ENCODE results near the gene MAD2L1BP.
"Not testable (repeated sequence)": the region's sequence is repeated elsewhere in the genome, so short reads cannot be mapped to it uniquely, and the experiment has no call there.

Gene MAD2L1BP

DNA sequence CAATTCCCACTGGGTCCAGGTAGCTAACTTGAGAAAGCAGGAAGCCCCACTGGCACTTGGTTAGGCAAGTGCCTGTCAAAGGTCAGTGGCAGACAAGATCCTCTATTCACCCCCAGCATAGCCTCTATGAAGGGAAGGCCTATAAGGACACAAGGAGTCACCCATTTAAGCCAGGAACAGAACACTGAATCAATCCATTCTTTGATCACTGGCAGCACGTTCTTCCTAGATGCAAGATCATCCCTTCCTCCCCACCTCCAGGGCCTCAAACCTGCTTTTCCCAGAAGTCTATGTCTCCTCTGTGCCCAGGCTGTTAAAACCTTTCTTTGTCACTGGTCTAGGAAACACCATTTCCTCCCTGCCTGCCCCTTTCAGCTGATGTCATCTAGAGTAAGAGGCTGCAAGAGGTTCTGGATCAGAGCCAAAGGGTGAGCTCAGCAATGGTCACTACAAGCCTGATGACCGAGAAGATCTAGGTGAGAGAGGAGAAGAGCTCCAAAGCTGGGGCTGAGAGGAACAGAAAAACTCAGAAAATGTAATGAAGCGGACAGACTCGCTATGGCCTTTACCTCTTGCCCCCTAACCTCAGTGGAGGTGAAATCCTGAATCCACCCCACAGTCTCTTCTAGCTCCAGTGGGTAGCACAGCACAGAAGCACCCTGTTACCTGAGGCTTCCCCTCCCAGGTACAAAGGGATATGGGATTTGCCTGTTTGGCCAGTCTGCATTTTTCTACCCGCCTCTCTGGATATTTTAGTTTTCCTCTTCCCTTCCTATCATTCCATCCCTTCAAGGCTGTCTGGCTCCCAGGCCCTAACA lies 8.4 kb upstream of the MAD2L1BP start:
- DNase-seq = peak; percentile 97

DNA sequence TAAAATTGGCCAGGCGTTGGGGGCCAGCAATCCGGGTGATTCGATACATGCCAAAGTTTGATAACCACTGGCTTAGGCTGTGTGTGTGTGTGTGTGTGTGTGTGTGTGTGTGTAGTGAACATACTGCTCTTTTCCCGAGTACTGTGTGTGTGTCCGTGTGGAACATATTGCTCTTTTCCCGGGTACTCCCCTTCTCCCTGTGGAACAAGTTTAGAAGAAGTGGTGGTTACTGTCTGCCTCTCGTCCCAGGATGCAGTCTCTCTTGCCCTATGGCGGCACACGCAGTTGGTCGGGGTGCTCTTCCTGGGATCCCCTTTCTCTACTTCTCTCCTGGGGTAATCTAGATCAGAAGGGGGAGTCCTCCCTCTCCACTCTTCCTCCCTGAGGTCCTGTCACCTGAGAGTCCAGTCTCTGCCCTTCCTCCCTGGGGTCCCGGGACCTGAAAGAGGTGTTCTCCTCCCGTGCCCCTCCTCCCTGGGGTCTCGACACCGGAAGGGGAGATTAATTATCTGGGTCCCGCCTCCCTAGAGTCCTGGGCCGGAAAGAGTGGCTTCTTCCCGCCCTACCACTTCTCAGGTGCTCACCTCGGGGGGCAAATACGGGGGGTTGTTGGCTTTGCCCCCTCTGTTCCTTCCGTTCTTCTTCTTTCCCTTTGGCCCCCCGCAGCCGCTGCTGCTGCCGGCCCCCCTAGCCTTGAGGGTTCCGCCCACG lies 7.1 kb upstream of the MAD2L1BP start:
- DNase-seq = peak; percentile 57

DNA sequence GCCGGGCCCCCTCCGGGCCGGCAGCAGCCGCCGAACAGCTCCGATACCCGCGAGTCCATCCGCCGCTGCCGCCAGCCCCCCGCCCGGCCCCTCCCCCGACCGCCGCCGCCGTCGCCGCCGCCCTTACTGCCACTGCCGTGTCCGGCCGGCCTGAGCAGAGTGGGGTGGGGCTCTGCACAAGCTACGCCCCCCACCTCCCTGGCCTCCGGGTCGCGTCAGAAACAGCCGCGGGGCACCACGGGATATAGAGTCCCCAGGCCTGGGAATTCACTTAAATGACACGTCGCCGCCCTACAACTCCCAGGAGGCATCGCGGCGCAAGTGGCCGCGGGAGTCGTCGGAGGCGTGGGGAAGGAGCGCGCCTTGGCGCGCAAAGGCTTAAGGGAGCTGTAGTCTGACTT lies 6.5 kb upstream of the MAD2L1BP start, which contains the start of gene GTPBP2:
GTPBP2 (minus strand) TSS at position 161 of the 401 bp plus-strand sequence; CDS start at position 59, 102 bp downstream.
- DNase-seq = peak; percentile 99

DNA sequence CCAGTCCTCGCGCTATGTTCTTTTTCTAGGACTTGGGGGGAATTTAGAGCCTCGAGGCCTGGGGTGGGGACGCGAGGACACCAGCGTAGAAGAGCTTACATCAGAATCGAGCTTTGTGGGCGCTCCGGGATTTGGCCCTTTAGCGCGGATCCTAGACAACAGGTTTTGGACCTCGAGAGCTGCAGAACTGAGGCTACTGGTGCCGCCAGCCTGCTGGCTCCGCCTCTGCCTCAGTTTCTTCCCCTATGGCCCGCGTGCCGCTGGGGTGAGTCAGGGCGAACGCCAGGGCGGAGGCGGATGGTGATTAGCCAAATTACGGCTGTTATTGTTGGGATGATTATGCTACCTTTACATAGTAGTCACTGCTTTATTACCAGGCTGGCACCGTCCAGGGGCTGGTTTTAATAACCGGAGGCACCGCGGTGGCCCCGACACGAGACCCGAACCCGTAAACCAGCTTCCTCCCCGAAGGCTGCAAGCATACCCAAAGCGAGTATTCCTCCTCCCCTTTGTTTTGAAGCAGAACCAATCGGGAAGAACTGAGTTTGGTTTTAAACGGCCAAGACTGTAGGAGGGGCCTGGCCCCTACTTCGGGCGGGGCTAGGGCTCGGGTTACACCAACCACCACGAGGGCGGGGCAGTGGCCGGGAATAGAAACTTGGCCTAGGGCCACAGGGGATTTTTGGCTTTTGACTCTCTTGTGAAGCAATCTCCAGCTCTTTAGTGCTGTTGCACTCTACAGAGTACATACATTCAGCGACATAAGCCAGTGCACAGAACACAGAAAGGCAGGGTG lies 5.9 kb upstream of the MAD2L1BP start:
- peak; percentile 99 for DNase-seq

DNA sequence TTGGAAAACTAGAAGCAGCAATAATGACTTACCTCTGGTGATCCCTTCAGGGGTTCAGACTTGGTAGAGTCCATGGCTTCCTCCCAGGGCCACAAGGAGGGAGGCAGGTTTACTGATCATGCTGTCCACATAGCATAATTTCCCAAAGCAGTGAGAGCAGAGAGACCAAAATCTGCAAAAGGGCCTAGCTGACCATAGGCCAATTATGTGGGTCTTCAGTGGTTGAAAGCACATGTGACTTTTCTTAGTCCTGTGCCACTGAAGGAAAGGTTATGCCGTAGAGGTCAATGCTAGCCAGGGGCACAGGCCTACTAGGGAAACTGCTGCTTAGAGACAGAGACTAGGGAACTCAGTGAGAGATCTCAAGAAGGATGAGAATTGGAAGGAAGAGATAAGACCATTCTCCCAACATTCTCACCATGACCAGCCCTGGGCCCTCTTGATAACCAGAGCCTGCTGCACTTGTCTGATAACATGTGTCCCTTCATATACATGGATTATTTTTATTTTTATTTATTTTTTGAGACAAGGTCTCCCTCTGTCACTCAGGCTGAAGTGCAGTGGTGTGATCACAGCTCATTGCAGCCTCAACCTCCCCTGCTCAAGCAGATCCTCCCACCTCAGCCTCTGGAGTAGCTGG lies 4.5 kb upstream of the MAD2L1BP start:
- no peak for DNase-seq

DNA sequence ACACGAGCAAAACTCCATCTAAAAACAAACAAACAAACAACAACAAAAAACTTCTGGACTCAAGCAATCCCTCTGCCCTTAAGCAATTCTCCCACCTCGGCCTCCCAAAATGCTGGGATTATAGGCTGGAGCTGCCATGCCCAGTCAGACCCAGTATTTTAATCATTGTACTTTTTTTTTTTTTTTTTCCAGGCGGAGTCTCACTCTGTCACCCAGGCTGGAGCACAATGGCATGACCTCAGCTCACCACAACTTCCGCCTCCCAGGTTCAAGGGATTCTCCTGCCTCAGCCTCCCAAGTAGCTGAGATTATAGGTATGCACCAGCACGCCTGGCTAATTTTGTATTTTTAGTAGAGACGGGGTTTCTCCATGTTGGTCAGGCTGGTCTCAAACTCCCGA lies 2.6 kb upstream of the MAD2L1BP start:
- not testable (repeated sequence) for DNase-seq

DNA sequence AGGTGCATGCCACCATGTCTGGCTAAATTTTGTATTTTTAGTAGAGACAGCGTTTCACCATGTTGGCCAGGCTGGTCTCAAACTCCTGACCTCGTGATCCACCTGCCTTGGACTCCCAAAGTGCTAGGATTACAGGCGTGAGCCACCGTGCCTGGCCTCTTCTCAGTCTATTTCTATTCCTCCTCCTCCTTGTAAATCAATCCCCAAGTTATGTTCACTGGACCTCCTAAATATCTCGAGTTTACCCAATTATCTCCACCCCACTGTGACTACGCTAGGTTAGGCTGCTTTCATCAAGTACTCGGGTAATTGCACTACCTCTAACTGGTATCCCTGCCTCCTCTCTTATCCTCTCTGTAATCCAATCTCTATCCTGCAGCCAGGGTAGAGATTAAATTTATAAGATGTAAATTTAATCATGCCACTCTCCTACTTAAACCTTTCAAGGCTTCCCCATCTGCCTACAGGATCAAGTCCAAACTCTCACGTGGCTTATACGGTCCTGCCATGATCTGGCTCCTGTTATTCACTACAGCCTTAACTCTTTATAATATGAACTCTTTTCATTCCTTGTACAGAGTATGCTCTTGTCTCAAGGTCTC lies 837 bp upstream of the MAD2L1BP start:
- no peak for DNase-seq

DNA sequence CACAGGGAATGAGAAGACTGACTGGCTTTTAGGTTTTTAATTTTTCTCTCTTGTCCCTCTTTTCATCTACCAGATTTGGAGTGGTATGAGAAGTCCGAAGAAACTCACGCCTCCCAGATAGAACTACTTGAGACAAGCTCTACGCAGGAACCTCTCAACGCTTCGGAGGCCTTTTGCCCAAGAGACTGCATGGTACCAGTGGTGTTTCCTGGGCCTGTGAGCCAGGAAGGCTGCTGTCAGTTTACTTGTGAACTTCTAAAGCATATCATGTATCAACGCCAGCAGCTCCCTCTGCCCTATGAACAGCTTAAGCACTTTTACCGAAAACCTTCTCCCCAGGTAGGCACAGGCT lies 644 bp downstream of the MAD2L1BP start:
- no peak for DNase-seq

DNA sequence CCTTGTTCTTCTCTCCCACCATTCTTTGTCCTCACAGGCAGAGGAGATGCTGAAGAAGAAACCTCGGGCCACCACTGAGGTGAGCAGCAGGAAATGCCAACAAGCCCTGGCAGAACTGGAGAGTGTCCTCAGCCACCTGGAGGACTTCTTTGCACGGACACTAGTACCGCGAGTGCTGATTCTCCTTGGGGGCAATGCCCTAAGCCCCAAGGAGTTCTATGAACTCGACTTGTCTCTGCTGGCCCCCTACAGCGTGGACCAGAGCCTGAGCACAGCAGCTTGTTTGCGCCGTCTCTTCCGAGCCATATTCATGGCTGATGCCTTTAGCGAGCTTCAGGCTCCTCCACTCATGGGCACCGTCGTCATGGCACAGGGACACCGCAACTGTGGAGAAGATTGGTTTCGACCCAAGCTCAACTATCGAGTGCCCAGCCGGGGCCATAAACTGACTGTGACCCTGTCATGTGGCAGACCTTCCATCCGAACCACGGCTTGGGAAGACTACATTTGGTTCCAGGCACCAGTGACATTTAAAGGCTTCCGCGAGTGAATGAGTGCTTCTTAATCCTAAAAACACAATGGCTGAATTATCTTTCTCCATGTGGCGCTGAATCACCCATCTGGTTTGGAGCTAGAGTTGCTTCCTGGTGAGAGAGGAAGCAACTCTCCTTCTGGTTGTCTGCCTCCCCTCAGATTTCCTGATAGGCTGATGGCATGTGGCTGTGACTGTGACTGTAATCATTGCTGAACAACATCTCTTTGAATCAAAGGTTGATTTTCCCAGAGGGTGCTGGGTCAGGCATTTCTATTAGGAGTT lies 4.6 kb downstream of the MAD2L1BP start:
- no peak for DNase-seq

DNA sequence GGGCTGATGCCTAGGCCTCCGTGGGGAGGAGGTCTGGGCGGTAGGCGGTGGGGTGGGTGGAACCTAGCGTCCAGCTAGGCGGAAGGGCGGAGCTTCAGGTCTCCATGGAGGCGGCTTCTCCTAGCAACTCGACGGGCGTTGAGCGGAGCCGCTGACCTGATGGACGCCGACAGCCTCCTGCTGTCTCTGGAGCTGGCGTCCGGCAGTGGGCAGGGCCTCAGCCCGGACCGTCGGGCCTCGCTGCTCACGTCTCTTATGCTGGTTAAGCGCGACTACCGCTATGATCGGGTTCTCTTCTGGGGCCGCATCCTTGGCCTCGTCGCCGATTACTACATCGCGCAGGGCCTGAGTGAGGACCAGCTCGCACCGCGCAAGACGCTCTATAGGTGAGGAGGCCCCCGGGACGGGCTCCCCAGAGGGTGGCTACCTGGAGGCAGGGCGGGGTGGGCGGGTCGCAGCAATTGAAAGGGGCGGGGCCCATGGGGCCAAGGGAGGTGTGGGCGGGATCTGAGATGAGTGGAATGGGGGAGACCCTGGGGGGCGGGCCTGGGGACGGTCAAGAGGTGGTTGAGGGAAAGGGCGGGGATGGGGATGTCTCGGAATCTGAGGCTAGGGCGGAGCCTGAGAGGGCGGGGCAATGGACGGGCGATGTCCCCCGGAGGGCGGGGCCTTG lies 9.4 kb downstream of the MAD2L1BP start, which contains the start of gene RSPH9:
RSPH9 (plus strand) TSS at position 97 of the 673 bp plus-strand sequence; CDS start at position 160, 63 bp downstream.
- DNase-seq = peak; percentile 54

DNA sequence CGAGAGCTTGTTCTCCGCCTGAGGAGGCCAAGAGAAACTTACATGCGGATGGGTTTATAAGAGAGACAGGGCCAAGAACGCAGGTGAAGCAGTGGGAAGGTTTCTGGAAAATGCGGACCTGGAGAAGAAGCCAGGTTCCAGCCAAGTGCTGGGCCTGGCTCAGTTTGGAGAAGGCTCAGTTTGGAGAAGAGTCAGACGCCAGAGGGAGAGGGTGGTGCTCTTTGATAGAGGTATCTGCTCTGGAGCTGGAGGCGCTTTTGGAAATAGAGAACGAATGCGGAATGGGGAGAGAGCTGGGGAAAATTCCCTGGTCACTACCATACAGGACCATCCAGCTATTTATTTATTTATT lies 9.9 kb downstream of the MAD2L1BP start:
- DNase-seq = no peak

DNA sequence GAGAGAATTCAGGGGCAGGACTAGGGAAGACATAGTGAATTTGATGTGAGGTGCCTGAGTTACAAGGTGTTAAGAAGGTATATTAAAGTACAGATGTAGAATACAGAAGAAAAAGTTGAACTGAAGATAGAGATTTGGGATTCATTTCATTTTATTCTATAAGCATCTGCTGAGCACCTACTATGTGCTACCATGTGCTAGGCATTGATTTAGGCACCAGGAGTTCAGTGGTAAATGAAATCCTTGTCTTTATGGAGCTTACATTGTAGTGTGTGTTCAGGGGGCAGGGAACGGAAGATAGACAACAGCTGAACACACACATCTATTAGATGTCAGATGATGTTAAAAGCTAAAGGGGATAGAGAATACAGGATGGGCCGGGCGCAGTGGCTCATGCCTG lies 12.0 kb downstream of the MAD2L1BP start:
- no peak for DNase-seq

DNA sequence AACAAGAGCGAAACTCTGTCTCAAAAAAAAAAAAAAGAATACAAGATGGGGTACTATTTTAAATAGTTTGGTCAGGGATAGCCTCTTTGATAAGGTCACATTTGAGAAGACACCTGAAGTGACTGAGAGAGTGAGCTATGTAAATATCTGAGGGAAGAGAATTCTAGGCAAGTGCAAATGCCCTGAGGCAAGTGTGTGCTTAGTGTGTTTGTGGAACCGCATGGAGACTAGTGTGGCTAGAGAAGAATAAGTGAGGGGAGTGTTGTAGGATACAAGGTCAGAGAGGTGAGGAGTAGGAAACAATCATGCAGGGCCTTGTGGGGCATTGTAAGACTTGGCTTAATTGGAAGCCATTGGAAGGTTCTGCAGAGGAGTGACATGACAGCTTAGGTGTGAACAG lies 12.6 kb downstream of the MAD2L1BP start:
- DNase-seq = no peak

DNA sequence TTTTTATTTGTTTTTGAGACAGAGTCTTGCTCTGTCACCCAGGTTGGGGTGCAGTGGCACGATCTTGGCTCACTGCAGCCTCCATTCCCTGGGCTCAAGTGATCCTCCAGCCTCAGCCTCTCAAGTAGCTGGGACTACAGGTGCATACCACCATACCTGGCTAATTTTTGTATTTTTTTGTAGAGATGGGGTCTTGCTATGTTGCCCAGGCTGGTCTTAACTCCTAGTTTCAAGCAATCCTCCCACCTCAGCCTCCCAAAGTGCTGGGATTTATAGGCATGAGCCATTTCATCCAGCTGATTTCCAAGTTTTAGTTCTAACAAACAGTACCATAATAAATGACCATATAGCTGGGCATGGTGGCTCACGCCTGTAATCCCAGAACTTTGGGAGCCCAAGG lies 17.2 kb downstream of the MAD2L1BP start:
- not testable (repeated sequence) for DNase-seq

DNA sequence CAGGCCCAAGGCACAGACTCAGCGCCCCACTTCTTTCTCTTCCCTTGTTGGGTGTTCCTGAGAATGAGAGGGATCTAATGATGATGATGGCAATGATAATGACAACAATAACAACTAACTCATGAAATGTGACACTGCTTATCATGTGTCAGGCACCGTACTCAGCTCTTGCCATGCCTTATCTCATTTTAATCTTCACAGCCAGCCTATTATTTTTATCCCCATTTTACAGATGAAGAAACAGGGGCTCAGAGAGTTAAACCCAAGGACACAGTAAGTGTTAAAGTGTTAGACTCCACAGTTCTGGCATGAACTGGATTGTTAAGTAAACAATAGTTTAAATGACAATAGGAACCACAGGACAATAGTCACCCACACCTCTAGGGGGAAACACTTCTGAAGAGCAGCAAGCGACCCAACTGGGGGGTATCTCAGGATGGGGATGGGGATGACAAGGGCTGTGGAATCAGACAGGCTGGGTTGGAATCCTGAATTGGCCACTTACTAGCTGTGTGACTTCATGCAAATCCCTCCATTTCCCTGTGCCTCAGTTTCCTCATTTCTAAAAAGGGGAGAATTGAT lies 21.7 kb downstream of the MAD2L1BP start:
- DNase-seq = no peak

DNA sequence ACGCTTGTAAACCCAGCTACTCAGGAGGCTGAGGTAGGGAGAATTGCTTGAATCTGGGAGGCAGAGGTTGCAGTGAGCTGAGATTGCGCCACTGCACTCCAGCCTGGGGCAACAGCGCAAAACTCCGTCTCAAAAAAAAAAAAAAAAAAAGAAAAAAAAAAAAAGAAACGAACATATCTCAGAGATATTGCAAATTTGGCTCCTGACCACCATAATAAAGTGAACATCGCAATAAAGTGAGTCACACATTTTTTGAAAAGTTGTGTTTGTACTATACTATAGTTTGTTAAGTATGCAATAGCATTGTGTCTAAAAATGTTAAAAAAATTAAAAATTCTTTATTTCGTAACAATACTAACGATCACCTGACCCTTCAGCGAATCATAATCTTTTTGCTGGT lies 22.5 kb downstream of the MAD2L1BP start:
- DNase-seq = no peak

DNA sequence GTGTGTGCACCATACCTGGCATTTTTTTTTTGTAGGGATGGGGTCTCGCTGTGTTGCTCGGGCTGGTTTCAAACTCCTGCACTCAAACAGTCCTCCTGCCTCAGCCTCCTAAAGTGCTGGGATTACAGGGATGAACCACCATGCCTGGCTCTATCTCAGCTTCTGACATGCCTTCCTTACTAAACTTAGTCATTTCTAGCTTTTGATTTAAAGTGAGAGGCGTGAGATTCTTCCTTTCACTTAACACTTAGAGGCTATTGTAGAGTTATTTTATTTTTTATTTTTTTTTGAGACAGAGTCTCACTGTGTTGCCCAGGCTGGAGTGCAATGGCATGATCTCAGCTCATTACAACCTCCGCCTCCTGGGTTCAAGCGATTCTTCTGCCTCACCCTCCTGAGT lies 27.3 kb downstream of the MAD2L1BP start:
- DNase-seq = not testable (repeated sequence)

DNA sequence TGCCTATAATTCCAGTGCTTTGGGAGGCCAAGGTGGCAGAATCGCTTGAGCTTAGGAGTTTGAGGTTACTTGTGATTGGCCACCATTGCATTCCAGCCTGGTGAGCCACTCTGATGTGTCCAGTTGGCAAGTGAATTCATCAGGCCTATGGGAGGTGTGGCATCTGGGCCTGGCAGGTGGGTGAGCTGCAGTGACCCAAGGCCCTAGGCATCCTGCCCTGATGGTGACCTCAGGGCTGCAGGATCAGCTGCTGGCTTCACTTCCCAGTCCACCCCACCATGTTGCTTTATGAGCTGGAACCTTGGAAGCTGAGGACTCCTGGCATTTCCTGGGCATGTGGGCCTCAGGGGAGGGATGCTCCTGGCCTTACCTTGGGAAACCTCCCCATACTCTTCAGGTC lies 29.7 kb downstream of the MAD2L1BP start:
- DNase-seq = no peak

DNA sequence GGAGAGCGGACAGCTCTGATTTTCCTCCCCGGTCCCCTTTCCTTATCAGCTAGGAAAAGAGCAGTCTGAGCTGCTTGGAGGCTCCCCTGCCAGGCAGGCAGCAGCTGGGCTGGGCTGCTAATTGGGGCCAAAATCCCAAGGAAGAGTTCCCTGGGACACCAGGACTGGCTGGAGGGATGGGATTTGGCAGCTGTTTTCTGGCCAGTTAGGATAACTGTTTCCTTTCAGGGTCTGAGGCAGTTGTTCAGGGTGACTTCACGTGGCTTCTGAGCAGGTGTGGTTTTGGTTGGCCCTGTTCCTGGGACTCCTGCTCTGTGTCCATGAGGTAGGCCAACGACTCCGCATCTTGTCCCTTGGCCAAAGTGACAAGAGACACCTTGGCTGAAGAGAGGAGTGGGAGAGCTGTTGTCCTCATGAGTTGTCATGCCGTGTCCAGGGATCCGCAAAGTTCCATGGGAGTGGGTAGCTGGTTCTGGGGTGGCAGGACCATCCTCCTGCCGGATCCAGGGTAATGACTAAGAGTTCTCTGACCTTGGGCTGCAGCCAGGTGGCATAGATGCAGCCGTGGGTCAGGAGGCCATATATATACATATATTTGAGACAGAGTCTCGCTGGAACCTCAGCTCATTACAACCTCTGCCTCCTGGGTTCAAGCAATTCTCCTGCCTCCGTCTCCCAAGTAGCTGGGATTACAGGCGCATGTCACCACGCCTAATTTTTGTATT lies 30.7 kb downstream of the MAD2L1BP start:
- no peak for DNase-seq
